ENCODE measurements around the gene TRIM14.

DNA sequence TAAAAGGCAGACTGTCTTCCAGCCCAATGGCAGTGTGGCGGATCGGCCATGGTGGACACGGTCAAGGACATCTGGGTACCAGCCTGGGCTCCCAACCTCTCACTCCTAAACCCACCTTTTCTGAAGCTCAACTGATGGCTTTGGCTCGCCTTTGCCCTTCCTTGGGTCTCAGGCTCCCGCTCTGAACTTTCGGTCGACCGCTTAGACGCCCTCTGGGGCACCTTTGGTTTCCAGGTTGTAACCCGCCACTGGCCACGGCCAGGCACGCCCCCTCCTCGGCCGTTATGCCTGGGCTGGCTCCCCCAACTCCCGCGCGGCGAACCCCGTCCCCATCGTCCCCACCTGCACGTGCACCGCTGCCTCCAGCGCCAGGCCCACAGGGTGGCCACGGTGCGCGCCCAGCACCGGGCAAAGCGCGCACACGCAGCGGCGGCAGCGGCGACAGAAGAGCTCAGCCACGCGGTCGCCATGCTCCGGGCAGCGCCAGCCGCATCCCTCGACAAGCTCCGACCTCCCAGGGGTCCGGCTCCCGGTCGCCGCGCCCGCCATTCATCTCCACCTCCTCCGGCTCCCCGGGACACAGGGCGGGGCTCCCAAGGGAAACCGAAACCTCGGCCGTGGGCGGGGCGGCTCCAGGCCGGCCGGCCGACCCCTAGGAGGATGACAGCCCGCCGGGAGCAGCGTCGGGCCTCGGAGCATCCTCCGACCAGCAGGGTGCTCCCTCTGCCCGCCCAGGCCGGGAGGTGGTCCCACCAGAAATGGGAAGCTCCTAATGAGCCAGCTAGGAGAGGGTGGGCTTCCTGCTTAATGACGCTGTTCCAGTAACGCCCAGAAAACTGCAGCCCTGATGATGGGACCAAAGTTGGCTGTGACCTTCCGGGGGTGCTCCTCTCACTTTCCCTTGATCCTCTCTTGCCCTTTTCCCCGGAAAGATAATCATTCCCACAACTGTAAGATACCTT is at the start of gene TRIM14:
- TF ChIP-seq, protein P1, sequence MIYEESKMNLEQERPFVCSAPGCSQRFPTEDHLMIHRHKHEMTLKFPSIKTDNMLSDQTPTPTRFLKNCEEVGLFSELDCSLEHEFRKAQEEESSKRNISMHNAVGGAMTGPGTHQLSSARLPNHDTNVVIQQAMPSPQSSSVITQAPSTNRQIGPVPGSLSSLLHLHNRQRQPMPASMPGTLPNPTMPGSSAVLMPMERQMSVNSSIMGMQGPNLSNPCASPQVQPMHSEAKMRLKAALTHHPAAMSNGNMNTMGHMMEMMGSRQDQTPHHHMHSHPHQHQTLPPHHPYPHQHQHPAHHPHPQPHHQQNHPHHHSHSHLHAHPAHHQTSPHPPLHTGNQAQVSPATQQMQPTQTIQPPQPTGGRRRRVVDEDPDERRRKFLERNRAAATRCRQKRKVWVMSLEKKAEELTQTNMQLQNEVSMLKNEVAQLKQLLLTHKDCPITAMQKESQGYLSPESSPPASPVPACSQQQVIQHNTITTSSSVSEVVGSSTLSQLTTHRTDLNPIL (CRISPR knock-in tag; IDR thresholded peaks at IDR 0.05; ENCODE audit: low read depth) = no peak
- no peak for TF ChIP-seq TOX (CRISPR knock-in tag; IDR thresholded peaks at IDR 0.05; ENCODE audit: borderline replicate concordance)
- TF ChIP-seq BACH2 (CRISPR knock-in tag; IDR thresholded peaks at IDR 0.05; ENCODE audit: borderline replicate concordance) = no peak
- no peak for TF ChIP-seq SNAI2 (CRISPR knock-in tag; IDR thresholded peaks at IDR 0.05)
- no peak for TF ChIP-seq CSDC2 (CRISPR knock-in tag; IDR thresholded peaks at IDR 0.05)
- no peak for TF ChIP-seq ZFP30 (CRISPR knock-in tag; IDR thresholded peaks at IDR 0.05)
- TF ChIP-seq GLIS3 (CRISPR knock-in tag; IDR thresholded peaks at IDR 0.05) = no peak
- no peak for TF ChIP-seq ESRRG (CRISPR knock-in tag; IDR thresholded peaks at IDR 0.05)
- TF ChIP-seq ZFP3 (CRISPR knock-in tag; IDR thresholded peaks at IDR 0.05) = no peak
- no peak for TF ChIP-seq ZNF70 (CRISPR knock-in tag; IDR thresholded peaks at IDR 0.05)
- no peak for TF ChIP-seq ZC3H10 (CRISPR knock-in tag; IDR thresholded peaks at IDR 0.05)
- TF ChIP-seq PPARA (CRISPR knock-in tag; IDR thresholded peaks at IDR 0.05; ENCODE audit: borderline replicate concordance) = no peak
- no peak for TF ChIP-seq ARNTL (CRISPR knock-in tag; IDR thresholded peaks at IDR 0.05; ENCODE audit: borderline replicate concordance, low read depth)
- no peak for TF ChIP-seq ISL1 (CRISPR knock-in tag; IDR thresholded peaks at IDR 0.05)
